ENCODE results near the gene MCC.

MCC gene

DNA sequence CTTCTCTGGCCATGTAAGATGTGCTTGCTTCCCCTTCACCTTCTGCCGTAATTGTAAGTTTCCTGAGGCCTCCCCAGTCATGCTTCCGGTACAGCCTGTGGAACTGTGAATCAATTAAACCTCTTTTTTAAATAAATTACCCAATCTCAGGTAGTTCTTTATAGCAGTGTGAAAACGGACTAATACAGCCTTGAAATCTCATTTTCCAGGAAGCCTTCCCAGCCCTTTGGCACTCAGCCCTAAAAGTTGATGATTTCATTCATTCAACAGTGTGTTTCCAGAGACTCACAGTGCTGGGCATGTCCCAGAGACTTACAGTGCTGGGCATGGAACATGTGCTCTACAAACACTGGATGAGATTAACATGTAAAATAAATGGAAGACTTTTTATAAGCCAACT, 375.8 kb downstream of the MCC start:
- no peak overlapping the region for H3K27ac ChIP-seq
- no peak for TF ChIP-seq ZFX (IDR thresholded peaks at IDR 0.05)
- TF ChIP-seq, protein P1, sequence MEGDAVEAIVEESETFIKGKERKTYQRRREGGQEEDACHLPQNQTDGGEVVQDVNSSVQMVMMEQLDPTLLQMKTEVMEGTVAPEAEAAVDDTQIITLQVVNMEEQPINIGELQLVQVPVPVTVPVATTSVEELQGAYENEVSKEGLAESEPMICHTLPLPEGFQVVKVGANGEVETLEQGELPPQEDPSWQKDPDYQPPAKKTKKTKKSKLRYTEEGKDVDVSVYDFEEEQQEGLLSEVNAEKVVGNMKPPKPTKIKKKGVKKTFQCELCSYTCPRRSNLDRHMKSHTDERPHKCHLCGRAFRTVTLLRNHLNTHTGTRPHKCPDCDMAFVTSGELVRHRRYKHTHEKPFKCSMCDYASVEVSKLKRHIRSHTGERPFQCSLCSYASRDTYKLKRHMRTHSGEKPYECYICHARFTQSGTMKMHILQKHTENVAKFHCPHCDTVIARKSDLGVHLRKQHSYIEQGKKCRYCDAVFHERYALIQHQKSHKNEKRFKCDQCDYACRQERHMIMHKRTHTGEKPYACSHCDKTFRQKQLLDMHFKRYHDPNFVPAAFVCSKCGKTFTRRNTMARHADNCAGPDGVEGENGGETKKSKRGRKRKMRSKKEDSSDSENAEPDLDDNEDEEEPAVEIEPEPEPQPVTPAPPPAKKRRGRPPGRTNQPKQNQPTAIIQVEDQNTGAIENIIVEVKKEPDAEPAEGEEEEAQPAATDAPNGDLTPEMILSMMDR (conservative IDR thresholded peaks at IDR 0.05): no peak

DNA sequence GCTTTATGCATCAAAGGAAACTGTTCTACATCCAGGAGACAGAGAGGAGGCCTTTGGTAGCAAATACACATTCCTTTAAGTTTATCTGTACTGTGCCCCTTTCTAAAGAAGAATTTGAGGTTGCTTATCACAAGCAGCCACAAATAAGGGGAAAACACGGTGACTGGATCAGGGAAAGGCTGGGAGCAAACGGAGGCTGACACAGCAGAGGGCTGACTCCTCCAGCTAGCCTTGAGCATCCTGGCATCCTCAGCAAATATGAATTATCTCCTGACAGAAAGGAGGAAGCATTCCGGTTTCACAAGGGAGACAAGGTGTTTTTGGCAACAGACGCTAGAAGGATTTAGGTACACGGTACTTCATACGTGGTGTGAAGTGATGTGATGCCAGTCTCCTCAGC, 378.1 kb downstream of the MCC start:
- H3K27ac ChIP-seq: no peak overlapping the region
- TF ChIP-seq, protein P1 (conservative IDR thresholded peaks at IDR 0.05): no peak
- TF ChIP-seq ZFX (IDR thresholded peaks at IDR 0.05): no peak

DNA sequence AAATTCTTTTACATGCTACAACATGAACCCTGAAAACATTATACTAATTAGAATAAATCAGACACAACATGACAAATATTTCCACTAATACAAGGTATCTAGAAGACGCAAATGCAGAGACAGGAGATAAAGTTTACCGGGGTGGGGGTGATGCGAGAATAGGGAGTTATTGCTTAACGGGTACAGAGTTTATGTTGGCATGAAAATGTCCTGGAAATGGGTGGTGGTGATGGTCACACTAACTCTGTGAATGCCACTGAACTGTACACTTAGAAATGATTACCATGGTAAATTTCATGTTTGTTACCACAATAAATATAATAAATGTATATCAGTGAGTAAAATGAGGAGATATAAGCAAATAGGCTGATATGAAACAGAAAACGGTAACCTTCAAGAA, 378.9 kb downstream of the MCC start:
- no peak overlapping the region for H3K27ac ChIP-seq
- TF ChIP-seq, protein P1 (conservative IDR thresholded peaks at IDR 0.05): no peak
- TF ChIP-seq ZFX (IDR thresholded peaks at IDR 0.05): no peak

DNA sequence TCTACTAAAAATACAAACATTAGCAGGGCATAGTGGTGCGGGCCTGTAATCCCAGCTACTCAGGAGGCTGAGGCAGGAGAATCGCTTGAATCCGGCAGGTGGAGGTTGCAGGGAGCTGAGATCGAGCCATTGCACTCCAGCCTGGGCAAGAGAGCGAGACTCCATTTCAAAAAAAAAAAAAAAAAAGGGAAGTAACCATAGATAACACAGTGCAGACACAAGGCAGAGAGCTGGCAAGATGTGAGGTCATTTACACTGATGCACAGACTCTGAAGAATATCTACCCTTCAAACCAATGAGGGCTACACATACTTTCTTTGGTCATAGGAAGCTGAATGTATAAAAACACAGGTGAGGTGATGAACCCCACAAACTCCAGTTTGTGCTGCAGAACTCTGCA, 379.8 kb downstream of the MCC start:
- TF ChIP-seq, protein P1 (conservative IDR thresholded peaks at IDR 0.05): no peak
- no peak for TF ChIP-seq ZFX (IDR thresholded peaks at IDR 0.05)
- no peak overlapping the region for H3K27ac ChIP-seq

DNA sequence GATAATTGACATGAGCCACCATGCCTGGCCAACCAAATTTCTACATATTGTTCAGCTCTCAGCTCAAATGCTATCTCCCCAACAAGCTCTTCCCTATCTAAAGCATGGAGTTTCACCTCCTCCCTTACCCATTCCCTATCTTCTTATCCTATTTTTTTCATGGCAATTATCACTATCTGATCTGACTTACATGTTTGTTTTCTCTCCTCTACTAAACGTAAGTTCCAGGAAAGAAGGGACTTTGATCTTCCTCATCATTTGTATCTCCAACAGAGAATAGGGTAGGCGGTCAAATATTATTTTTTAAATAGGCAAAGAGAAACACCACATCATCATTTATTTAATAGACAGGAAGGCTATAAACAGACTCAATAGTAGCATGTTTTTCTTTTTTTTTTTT, 381.4 kb downstream of the MCC start:
- TF ChIP-seq ZFX (IDR thresholded peaks at IDR 0.05): no peak
- TF ChIP-seq, protein P1 (conservative IDR thresholded peaks at IDR 0.05): no peak
- no peak overlapping the region for H3K27ac ChIP-seq

DNA sequence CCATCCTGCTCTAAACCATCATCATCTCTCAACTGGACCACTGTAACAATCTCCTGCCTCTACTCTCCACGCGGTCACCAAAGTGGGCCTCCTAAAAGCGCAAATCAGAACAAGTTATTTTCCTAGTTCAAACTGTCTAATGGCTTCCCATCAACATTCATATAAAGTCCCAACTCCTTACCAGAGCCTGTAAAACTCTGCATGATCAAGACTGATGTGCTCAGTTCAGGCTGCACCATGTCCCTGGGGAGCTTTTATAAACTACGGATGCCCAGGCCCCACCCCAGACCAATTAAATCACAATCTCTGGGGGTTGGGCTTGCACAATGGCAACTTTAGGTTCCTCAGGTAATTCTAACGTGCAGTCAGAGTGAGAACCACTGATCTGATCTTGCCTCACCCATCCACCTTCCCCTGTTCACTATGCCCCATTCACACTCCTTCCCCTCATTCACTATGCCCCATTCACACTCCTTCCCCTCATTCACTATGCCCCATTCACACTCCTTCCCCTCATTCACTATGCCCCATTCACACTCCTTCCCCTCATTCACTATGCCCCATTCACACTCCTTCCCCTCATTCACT, 382.5 kb downstream of the MCC start:
- H3K27ac ChIP-seq: no peak overlapping the region
- TF ChIP-seq, protein P1 (conservative IDR thresholded peaks at IDR 0.05): no peak
- no peak for TF ChIP-seq ZFX (IDR thresholded peaks at IDR 0.05)

DNA sequence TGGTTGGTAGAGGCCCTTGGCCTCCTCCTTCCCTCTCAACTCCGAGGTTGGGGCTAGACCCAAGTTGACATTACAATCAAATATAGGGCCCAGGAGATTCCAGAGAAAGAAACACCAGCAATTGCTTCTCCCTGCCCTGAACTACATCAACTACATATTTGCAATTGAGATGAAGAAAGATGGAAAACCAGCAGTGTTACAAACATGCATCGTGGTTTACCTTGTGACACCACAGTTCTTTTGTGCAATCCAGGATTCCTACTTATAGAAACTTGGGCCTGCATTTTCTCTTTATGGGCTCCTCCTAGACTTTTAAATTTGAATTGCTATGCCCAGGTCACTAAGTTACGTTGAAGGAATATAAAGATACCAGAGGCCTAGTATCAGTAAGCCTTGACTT, 384.9 kb downstream of the MCC start:
- TF ChIP-seq, protein P1 (conservative IDR thresholded peaks at IDR 0.05): no peak
- no peak for TF ChIP-seq ZFX (IDR thresholded peaks at IDR 0.05)
- no peak overlapping the region for H3K27ac ChIP-seq
